IPS-18c (cell line): Measurements from ENCODE around the gene ADGRB3.
"Not testable (repeated sequence)": the region's sequence is repeated elsewhere in the genome, so short reads cannot be mapped to it uniquely, and the experiment has no call there.

Experiments
- H3K4me3 ChIP-seq: 2 replicates; pipeline ENCODE4 v1.7.0; 2013; ENCODE audit warnings: low read depth, mild to moderate bottlenecking, low read length, moderate library complexity; ENCODE audit not compliant: insufficient read depth
- H3K9me3 ChIP-seq: one replicate; pipeline ENCODE4 v1.6.1; 2013; ENCODE audit warnings: mild to moderate bottlenecking, low read length, moderate library complexity; ENCODE audit not compliant: control insufficient read depth, insufficient read depth

The ADGRB3 gene

DNA sequence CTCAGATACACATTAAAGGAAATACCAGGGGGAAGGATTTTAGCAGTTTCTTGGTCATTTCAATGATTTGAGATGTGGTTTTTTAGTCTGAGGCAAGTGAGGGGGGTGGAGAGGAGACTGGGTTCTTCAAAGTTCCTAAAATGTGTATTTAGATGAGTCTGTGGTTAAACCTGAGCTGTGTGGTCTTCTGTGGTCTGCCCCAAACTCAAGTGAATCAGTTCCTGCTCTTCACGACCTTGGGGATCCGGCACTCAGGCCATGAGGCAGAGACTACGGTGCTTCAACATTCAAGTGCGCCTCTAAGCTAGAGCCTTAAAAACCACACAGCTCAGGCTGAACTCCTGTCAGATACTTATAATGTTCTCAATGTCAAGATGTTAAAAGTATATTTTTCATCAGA is 755.0 kb downstream of the ADGRB3 start:
- no peak overlapping the region for H3K4me3 ChIP-seq
- H3K9me3 ChIP-seq = no peaks in the 10 kb centered on the region

DNA sequence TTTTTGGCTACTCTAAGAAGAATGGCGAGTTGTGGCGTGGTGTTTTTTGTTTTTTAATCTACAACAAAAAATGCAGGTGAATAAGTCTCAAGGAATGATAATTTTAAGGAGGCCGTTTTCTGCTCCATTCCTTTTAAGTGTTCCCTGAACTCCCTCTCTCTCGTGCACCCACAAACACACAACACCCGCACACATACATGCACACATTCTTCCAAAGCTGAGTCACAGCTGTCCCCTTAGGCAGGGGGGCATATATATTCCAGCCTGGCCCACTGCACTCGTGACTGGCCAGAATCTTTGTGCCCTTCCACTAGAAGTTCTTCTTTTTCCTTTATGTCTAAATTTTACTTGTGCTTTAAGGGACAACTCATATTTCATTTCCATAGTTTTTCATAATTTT is 756.0 kb downstream of the ADGRB3 start:
- Histone ChIP-seq H3K9me3 (no peaks in the 10 kb centered on the region), H3K4me3 (no peak overlapping the region)

DNA sequence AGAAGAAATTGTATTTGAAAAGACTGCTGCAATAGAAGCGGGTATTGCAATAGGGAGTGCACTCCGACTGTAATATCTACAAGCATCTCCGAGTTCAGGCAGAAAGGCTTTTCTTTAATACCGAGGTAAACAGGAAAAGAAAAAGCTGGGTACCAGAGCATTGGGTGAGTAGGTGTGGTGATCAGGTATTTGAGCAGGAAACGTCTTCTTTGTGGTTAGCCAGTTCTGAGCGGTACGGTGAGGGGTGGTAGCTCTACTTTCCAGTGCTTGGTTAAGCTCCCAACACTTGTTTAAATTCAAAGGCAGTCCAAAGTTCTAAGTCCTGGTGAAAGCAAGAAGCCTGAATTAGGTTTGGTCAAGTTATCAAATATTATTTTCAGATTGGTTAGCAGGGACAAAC is 757.7 kb downstream of the ADGRB3 start:
- no peaks in the 10 kb centered on the region for H3K9me3 ChIP-seq
- H3K4me3 ChIP-seq = no peak overlapping the region

DNA sequence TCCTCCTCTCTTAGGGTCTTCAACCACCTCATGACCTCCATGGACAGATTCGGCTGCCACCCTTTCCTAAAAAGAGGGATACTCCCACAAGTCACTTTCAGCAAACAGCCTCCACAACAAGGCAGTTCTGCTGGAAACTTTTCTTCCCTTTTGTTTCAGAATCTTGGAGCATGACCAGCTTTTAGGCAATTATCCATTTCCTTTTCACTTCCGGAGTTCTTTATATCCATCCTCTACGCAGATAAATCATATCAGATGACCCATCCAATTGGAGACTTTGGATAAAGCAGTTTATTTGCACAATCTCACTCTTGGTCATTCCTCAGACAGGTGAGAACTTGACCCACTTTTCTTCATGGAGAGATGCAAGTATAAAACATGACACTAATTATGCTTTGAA is 763.2 kb downstream of the ADGRB3 start:
- no peaks in the 10 kb centered on the region for H3K9me3 ChIP-seq
- H3K4me3 ChIP-seq = no peak overlapping the region

DNA sequence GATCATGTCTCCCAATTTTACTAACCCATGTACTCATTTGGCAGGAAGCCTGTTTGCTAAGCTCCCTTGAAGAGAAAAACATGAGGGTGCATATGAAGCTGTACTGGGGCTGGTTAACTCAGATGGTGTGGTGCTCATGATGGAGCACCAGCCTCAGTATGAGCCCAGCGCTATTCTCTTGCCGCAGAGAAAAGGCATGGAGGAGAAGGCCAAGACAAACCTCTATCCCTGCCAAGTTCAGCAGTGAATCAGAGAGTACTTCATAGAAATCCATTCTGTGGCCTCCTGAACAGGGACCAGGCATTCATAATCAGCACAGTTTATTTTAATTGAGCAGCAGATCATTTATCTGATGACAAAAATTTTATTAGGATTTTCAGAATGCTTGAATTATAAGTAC is 763.6 kb downstream of the ADGRB3 start:
- H3K9me3 ChIP-seq = no peaks in the 10 kb centered on the region
- no peak overlapping the region for H3K4me3 ChIP-seq

DNA sequence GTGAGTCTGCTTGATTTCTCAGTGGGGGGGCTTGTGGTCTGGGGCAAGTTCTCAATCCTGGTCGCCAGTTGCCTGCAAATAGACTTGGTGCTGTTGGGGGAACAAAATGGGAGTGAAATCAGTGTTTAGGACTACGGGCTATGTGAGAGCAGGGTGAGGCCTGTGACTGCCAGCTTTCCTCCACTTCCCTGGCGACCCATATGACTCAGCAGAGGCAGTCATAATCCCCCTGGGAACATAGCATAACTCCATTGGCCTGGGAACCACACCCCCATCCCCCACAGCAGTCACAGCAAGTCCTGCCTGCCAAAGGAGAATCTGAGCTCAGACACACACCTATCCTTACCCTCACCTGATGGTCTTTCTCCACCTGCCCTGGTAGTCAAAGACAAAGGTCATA is 773.8 kb downstream of the ADGRB3 start:
- Histone ChIP-seq H3K9me3 (no peaks in the 10 kb centered on the region), H3K4me3 (no peak overlapping the region)

DNA sequence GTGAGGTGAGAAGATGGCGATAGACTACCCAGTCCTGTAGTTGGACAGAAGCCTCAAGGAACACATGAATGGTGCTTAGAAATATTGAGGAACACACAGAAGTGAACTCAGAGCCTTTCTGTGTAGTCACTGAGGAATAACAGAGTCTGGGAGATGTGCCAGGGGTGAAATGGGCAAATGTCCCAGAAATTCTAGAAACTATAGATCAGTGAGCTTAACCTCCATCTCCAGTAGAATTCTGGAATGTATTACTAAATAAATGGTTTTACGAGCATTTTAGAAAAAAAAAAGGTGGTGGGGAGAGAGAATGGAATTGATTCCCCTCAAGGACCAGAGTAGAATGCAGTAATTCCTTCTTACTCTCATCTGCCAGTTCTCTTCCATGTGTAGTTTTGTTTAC is 781.7 kb downstream of the ADGRB3 start:
- Histone ChIP-seq H3K9me3 (no peaks in the 10 kb centered on the region), H3K4me3 (no peak overlapping the region)

DNA sequence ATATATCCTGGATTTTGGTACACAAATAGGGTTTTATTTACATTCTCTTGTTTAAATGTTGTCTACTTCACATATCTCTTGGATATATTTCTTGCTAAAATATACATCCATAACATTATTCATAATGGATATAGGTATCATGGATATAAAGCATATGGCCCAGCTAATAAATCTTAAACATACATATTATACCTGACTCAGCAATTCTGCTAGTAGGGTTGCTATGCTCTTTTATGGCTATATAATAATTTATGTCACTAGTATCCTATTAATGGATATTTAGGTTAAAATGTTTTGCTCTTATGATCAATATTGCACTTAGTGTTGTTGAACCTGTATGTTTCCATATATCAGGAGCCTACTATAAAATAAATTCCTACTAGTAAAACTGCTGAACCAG is 786.2 kb downstream of the ADGRB3 start:
- no peak overlapping the region for H3K4me3 ChIP-seq
- H3K9me3 ChIP-seq = no peaks in the 10 kb centered on the region

DNA sequence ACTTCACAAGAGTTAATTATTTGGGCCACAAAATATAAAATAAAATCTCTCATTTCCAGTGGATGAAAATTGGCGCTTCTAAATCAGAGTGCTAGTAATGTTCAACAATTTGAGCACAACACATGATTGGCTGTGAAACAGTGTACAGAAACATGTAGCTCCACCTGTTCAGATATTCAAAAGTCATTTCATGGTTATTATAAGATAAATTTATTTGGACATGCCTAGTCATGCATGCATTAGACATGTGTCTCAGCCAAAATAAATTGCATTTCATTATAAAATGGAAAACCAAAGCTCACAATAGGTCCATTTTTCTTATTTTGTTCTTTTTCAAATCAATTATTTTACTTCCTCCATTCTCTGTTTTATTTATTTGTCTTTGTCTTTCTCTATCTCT is 786.9 kb downstream of the ADGRB3 start:
- Histone ChIP-seq H3K4me3 (no peak overlapping the region), H3K9me3 (no peaks in the 10 kb centered on the region)

DNA sequence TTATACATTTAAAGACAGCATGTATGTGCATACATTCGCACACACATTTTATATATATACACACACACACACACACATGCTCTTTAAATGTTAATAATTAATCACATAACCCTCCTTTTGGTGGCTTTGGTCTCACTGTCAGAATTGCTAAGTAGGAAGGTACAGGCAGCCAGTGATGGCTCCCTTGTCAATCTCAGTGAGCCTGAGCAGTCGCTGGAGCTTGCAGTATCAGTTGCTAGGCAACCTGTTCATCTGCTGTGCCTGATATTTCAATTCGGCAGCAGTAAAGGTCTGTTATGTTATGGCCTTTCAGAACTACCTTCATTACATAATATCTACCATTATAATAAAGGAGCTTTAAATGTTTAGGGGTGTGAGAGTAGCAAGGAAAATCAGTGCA is 787.4 kb downstream of the ADGRB3 start:
- no peaks in the 10 kb centered on the region for H3K9me3 ChIP-seq

DNA sequence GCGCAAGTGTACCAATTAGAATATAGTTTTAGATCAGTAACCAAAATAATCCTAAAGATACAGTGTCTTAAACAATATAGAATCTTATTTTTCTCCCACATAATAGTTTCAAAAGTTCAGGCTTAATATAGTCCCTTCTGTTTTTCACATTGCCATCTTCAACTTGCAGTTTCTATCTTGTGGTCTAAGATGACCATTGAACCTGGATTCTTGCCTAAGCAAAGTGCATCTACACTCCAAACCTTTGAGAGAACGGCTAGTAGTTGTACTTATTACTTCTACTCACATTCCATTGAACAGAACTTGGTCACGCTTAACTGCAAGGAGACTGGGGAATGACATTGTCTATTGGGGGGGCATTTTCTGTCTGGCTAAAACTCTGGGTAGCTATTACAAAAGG is 788.7 kb downstream of the ADGRB3 start:
- no peaks in the 10 kb centered on the region for H3K9me3 ChIP-seq
- H3K4me3 ChIP-seq = no peak overlapping the region

More for the DNA sequence above, 787.4 kb downstream of the ADGRB3 start:
- no peak overlapping the region for H3K4me3 ChIP-seq

DNA sequence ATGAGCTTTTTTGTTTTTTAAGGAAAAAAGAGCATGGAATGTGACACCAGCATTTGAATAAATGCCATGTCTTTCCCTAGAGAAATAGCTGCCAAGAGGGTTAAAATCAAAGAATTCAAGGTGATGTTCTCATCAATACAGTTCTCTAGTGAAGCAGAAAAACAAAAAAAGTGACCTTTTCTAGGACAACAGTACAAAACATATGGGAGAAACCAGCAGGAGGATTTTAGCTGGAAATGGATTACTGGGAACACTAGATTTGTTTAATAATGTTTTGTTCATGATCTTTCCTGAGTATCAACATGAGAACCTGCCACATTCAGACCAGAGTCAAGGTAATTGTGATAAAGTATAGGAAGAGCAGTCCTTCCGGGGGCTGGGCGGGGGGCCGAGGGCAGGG is 789.5 kb downstream of the ADGRB3 start:
- no peak overlapping the region for H3K4me3 ChIP-seq
- no peaks in the 10 kb centered on the region for H3K9me3 ChIP-seq

DNA sequence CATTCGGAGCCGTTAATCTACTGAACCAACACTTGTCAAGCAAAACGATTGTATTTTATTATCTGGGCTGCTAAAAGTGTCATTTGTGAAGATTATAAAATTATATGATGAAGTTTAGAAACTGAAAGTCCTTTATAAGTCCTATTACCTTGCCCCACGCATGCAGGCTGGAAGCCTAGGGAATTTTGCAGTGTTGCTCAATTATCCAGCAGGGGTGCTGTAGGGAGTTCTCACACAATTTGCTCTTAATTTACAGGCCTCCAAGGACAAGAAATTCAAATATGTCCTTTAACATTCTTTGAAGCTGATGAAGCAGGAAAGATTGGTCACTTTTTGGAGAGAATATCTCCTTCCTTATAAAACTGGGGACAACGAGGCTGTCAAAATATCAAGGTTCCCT is 792.8 kb downstream of the ADGRB3 start:
- peaks cover 4% of the 10 kb centered on the region for H3K9me3 ChIP-seq
- H3K4me3 ChIP-seq = no peak overlapping the region

DNA sequence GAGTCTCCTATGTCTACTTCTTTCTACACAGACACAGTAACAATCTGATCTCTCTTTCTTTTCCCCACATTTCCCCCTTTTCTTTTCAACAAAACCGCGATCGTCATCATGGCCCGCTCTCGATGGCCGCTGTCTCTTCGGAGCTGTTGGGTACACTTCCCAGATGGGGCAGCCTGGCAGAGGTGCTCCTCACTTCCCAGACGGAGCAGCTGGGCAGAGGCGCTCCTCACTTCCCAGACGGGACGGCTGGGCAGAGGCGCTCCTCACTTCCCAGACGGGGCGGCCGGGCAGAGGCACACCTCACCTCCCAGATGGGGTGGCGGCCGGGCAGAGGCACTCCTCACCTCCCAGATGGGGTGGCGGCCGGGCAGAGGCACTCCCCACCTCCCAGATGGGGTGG is 797.1 kb downstream of the ADGRB3 start:
- H3K4me3 ChIP-seq, H3K9me3 ChIP-seq: not testable (repeated sequence)

DNA sequence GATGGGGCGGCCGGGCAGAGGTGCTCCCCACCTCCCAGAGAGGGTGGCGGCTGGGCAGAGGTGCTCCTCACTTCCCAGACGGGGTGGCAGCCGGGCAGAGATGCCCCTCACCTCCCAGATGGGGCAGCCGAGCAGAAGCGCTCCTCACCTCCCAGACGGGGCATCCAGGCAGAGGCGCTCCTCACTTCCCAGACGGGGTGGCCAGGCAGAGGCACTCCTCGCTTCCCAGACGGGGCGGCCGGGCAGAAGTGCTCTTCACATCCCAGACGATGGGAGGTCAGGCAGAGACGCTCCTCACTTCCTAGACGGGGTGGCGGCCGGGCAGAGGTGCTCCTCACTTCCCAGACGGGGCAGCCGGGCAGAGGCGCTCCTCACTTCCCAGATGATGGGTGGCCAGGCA is 798.0 kb downstream of the ADGRB3 start:
- H3K4me3 ChIP-seq, H3K9me3 ChIP-seq: not testable (repeated sequence)

DNA sequence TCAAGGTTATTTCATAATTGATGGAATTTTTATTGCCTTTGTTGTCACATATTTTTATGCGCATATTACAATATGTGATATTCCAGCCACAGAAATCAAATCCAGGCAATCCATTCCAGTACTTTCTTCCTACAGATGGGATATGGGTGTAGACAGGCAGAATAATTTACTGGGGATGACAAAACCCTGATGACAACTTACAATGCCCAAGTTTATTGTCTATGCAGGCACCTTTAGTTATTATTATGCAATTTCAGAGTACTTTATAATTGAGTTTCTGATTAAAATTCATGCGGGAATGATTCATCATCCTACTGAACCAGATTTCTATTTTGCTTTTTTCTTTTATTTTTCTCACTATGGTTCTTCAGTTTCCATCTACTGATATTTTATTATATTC is 803.0 kb downstream of the ADGRB3 start:
- Histone ChIP-seq H3K4me3 (no peak overlapping the region), H3K9me3 (peaks cover 3% of the 10 kb centered on the region)
